ENCODE data around the gene SPR. TPM values are rescaled to one million over a fixed set of nuclear protein-coding genes. Genes with fewer than 3 reads are reported as not detected.

Gene SPR
- total and polyA plus RNA-seq, 2 of the 13 experiments (the other 11 are each of a cell fraction or from before 2014, with no cell fraction given) = 34.0 to 96.0 TPM

- no peak for TF ChIP-seq NFAT5 (CRISPR knock-in tag; IDR thresholded peaks at IDR 0.05)
- no peak for TF ChIP-seq ZNF142 (CRISPR knock-in tag; IDR thresholded peaks at IDR 0.05)
- TF ChIP-seq THAP7 (CRISPR knock-in tag; IDR thresholded peaks at IDR 0.05) = no peak
- TF ChIP-seq JDP2 (CRISPR knock-in tag; IDR thresholded peaks at IDR 0.05; ENCODE audit: borderline replicate concordance) = no peak
- TF ChIP-seq NR2C2 (CRISPR knock-in tag; IDR thresholded peaks at IDR 0.05; ENCODE audit: borderline replicate concordance) = peak; percentile 79
- TF ChIP-seq ZEB1 (IDR thresholded peaks at IDR 0.05; ENCODE audit: insufficient replicate concordance, low read depth) = no peak
- TF ChIP-seq U2AF2 (IDR thresholded peaks at IDR 0.05; ENCODE audit: low read depth, low read length) = no peak
- no peak for TF ChIP-seq ZFP36L1 (CRISPR knock-in tag; IDR thresholded peaks at IDR 0.05)
- TF ChIP-seq MED1 (CRISPR knock-in tag; IDR thresholded peaks at IDR 0.05) = peak; percentile 46; the same call in 1 of the 2 replicates
- no peak for TF ChIP-seq ZNF841 (CRISPR knock-in tag; IDR thresholded peaks at IDR 0.05; ENCODE audit: borderline replicate concordance)
- TF ChIP-seq ZNF446 (CRISPR knock-in tag; IDR thresholded peaks at IDR 0.05) = no peak; the same call in none of the 2 replicates
- no peak for TF ChIP-seq MTA3 (CRISPR knock-in tag; IDR thresholded peaks at IDR 0.05)
- TF ChIP-seq TIGD3 (CRISPR knock-in tag; IDR thresholded peaks at IDR 0.05; ENCODE audit: borderline replicate concordance) = no peak
- no peak for TF ChIP-seq POLR2G (IDR thresholded peaks at IDR 0.05; ENCODE audit: low read depth, low read length)
These were observed 1.4 kb downstream of the SPR start (continued) for GRCh38 chr2:72888438-72889202.
